Adipocyte (in vitro differentiated cells): ENCODE data around the gene TNFRSF1A.

Source experiments
- DNase-seq: peaks from one replicate; pipeline ENCODE4 v3.0.0-alpha.2; 2015; ENCODE audit warnings: low read depth
- H3K27me3 ChIP-seq: replicated peaks from 2 replicates; pipeline ENCODE4 v1.7.0; 2013; ENCODE audit warnings: mild to moderate bottlenecking, low read length, moderate library complexity; ENCODE audit not compliant: control insufficient read depth, insufficient read depth
- H3K36me3 ChIP-seq: 2 replicates; pipeline ENCODE4 v1.7.0; 2013; ENCODE audit warnings: low read length, mild to moderate bottlenecking, moderate library complexity; ENCODE audit not compliant: control insufficient read depth, insufficient read depth, severe bottlenecking
- H3K4me1 ChIP-seq: 2 replicates; pipeline ENCODE4 v1.7.0; 2013; ENCODE audit warnings: mild to moderate bottlenecking, low read length, moderate library complexity; ENCODE audit not compliant: control insufficient read depth, insufficient read depth
- H3K4me3 ChIP-seq: 2 replicates; pipeline ENCODE4 v1.7.0; 2013; ENCODE audit warnings: mild to moderate bottlenecking, low read length, moderate library complexity
- H3K9ac ChIP-seq: 2 replicates; pipeline ENCODE4 v1.7.0; 2013; ENCODE audit warnings: mild to moderate bottlenecking, low read length, moderate library complexity
- H3K9me3 ChIP-seq: 2 replicates; pipeline ENCODE4 v1.7.0; 2013; ENCODE audit warnings: mild to moderate bottlenecking, low read length, moderate library complexity; ENCODE audit not compliant: control insufficient read depth

TNFRSF1A gene

GRCh38 chr12:6330999-6331714, 10.7 kb downstream of the TNFRSF1A start:
- no peak for DNase-seq
- Histone ChIP-seq H3K9ac (peak overlapping the region; percentile 73), H3K27me3 (no peaks in the 10 kb centered on the region), H3K4me3 (no peak overlapping the region), H3K4me1 (peaks cover 86% of the 10 kb centered on the region), H3K36me3 (peaks cover 78% of the 10 kb centered on the region), H3K9me3 (no peaks in the 10 kb centered on the region)

- H3K9me3 ChIP-seq = no peaks in the 10 kb centered on the region
- no peaks in the 10 kb centered on the region for H3K27me3 ChIP-seq
- peaks cover 78% of the 10 kb centered on the region for H3K36me3 ChIP-seq
- DNase-seq = no peak
- H3K9ac ChIP-seq = peak overlapping the region; percentile 73
- H3K4me1 ChIP-seq = peaks cover 84% of the 10 kb centered on the region
- H3K4me3 ChIP-seq = no peak overlapping the region
Observed at GRCh38 chr12:6330192-6330591, 11.7 kb downstream of the TNFRSF1A start.

GRCh38 chr12:6329703-6330064, 12.2 kb downstream of the TNFRSF1A start:
- peaks cover 75% of the 10 kb centered on the region for H3K36me3 ChIP-seq
- no peak overlapping the region for H3K4me3 ChIP-seq
- peak overlapping the region; percentile 73 for H3K9ac ChIP-seq
- H3K9me3 ChIP-seq = no peaks in the 10 kb centered on the region
- H3K4me1 ChIP-seq = peaks cover 84% of the 10 kb centered on the region
- DNase-seq = no peak
- H3K27me3 ChIP-seq = no peaks in the 10 kb centered on the region

- no peaks in the 10 kb centered on the region for H3K27me3 ChIP-seq
- H3K4me3 ChIP-seq = no peak overlapping the region
- DNase-seq = no peak
- peaks cover 83% of the 10 kb centered on the region for H3K4me1 ChIP-seq
- no peaks in the 10 kb centered on the region for H3K9me3 ChIP-seq
- H3K9ac ChIP-seq = peak overlapping the region; percentile 55
- peaks cover 69% of the 10 kb centered on the region for H3K36me3 ChIP-seq
Observed at GRCh38 chr12:6328945-6329702, 12.8 kb downstream of the TNFRSF1A start.

GRCh38 chr12:6328045-6328779, 13.7 kb downstream of the TNFRSF1A start:
- Histone ChIP-seq H3K9me3 (no peaks in the 10 kb centered on the region), H3K9ac (peak overlapping the region; percentile 55), H3K36me3 (peaks cover 60% of the 10 kb centered on the region), H3K27me3 (no peaks in the 10 kb centered on the region), H3K4me1 (peaks cover 80% of the 10 kb centered on the region), H3K4me3 (peak overlapping the region; percentile 59)
- no peak for DNase-seq

- Histone ChIP-seq H3K36me3 (peaks cover 52% of the 10 kb centered on the region), H3K4me1 (peaks cover 80% of the 10 kb centered on the region), H3K9me3 (no peaks in the 10 kb centered on the region), H3K4me3 (peak overlapping the region; percentile 59), H3K9ac (peak overlapping the region; percentile 55), H3K27me3 (no peaks in the 10 kb centered on the region)
- no peak for DNase-seq
Observed at GRCh38 chr12:6327229-6328041, 14.4 kb downstream of the TNFRSF1A start.

GRCh38 chr12:6326316-6327228, 15.3 kb downstream of the TNFRSF1A start:
- Histone ChIP-seq H3K9me3 (no peaks in the 10 kb centered on the region), H3K4me3 (no peak overlapping the region), H3K9ac (peak overlapping the region; percentile 55), H3K4me1 (peaks cover 74% of the 10 kb centered on the region), H3K27me3 (no peaks in the 10 kb centered on the region), H3K36me3 (peaks cover 44% of the 10 kb centered on the region)
- no peak for DNase-seq

GRCh38 chr12:6324936-6325750, 16.7 kb downstream of the TNFRSF1A start:
- H3K4me3 ChIP-seq = no peak overlapping the region
- peaks cover 60% of the 10 kb centered on the region for H3K4me1 ChIP-seq
- peaks cover 33% of the 10 kb centered on the region for H3K36me3 ChIP-seq
- H3K9ac ChIP-seq = peak overlapping the region; percentile 72
- H3K27me3 ChIP-seq = no peaks in the 10 kb centered on the region
- DNase-seq = no peak
- no peaks in the 10 kb centered on the region for H3K9me3 ChIP-seq

GRCh38 chr12:6323995-6324711, 17.7 kb downstream of the TNFRSF1A start:
- Histone ChIP-seq H3K4me1 (peaks cover 55% of the 10 kb centered on the region), H3K4me3 (no peak overlapping the region), H3K27me3 (no peaks in the 10 kb centered on the region), H3K9me3 (no peaks in the 10 kb centered on the region), H3K9ac (peak overlapping the region; percentile 76), H3K36me3 (peaks cover 28% of the 10 kb centered on the region)
- no peak for DNase-seq
